ENCODE results near the gene ZNF454. TPM values are rescaled to one million over a fixed set of nuclear protein-coding genes. Genes with fewer than 3 reads are reported as not detected.

The ZNF454 gene
- total RNA-seq, 4 donors from 2014 or later: 1.4 to 9.9 (median 2.1) TPM; not detected in 1

GRCh38 chr5:178991190-178992145 is 50.5 kb downstream of the ZNF454 start:
- no peak for DNase-seq
- Histone ChIP-seq H3K27me3 (no peaks in the 10 kb centered on the region), H3K9me3 (peaks cover 0 to 21% (median 6%) of the 10 kb centered on the region in 4 donors), H3K36me3 (no peaks in the 10 kb centered on the region), H3K4me3 (no peak overlapping the region), H3K27ac (no peak overlapping the region), H3K4me1 (no peaks in the 10 kb centered on the region)
- TF ChIP-seq CTCF (IDR thresholded peaks at IDR 0.05): no peak
- TF ChIP-seq POLR2A (IDR thresholded peaks at IDR 0.05): no peak

GRCh38 chr5:178992291-178992895 is 51.4 kb downstream of the ZNF454 start:
- TF ChIP-seq POLR2A (IDR thresholded peaks at IDR 0.05): no peak
- no peak for TF ChIP-seq CTCF (IDR thresholded peaks at IDR 0.05)
- Histone ChIP-seq H3K4me3 (no peak overlapping the region), H3K36me3 (no peaks in the 10 kb centered on the region), H3K27me3 (no peaks in the 10 kb centered on the region), H3K4me1 (no peaks in the 10 kb centered on the region), H3K9me3 (peaks cover 0 to 12% (median 6%) of the 10 kb centered on the region in 4 donors), H3K27ac (no peak overlapping the region)
- DNase-seq: no peak

- no peaks in the 10 kb centered on the region for H3K4me1 ChIP-seq
- TF ChIP-seq CTCF (IDR thresholded peaks at IDR 0.05) (no peak), POLR2A (IDR thresholded peaks at IDR 0.05) (no peak)
- H3K4me3 ChIP-seq: no peak overlapping the region
- peaks cover 0 to 12% (median 6%) of the 10 kb centered on the region in 4 donors for H3K9me3 ChIP-seq
- H3K27me3 ChIP-seq: no peaks in the 10 kb centered on the region
- DNase-seq: no peak
- no peak overlapping the region for H3K27ac ChIP-seq
- H3K36me3 ChIP-seq: no peaks in the 10 kb centered on the region
Observed at GRCh38 chr5:178993236-178993765, 52.3 kb downstream of the ZNF454 start.

GRCh38 chr5:178993955-178994579 is 53.1 kb downstream of the ZNF454 start:
- H3K27ac ChIP-seq: no peak overlapping the region
- H3K27me3 ChIP-seq: no peaks in the 10 kb centered on the region
- no peak for TF ChIP-seq POLR2A (IDR thresholded peaks at IDR 0.05)
- no peak for TF ChIP-seq CTCF (IDR thresholded peaks at IDR 0.05)
- no peak overlapping the region for H3K4me3 ChIP-seq
- H3K36me3 ChIP-seq: no peaks in the 10 kb centered on the region
- no peak for DNase-seq
- no peaks in the 10 kb centered on the region for H3K4me1 ChIP-seq
- peaks cover 0 to 12% (median 4%) of the 10 kb centered on the region in 4 donors for H3K9me3 ChIP-seq

GRCh38 chr5:178994580-178995340 is 53.8 kb downstream of the ZNF454 start, which contains the start of gene GRM6:
TSS of gene GRM6 (minus strand) at chr5:178995320. CDS start at chr5:178994944, 376 bp downstream.
- Histone ChIP-seq H3K4me1 (no peaks in the 10 kb centered on the region), H3K27ac (no peak within 1 kb of the TSS), H3K36me3 (no peaks in the 10 kb centered on the region), H3K9me3 (peaks cover 0 to 12% (median 4%) of the 10 kb centered on the region in 4 donors), H3K4me3 (no peak within 1 kb of the TSS), H3K27me3 (no peaks in the 10 kb centered on the region)
- TF ChIP-seq CTCF (IDR thresholded peaks at IDR 0.05) (no peak), POLR2A (IDR thresholded peaks at IDR 0.05) (no peak)
- DNase-seq: no peak

Measured in Peyer's patch (tissue), 4 donors.